NT2/D1 (cell line): ENCODE measurements around the gene PIP5K1C.

Source experiments
- DNase-seq: peaks from one replicate; pipeline ENCODE4 v3.0.0-alpha.2; 2011; ENCODE audit warnings: low read depth, low spot score
- H3K27me3 ChIP-seq: 2 replicates; pipeline ENCODE4 v1.6.0; 2011; ENCODE audit warnings: mild to moderate bottlenecking; ENCODE audit not compliant: insufficient read length, insufficient read depth
- H3K36me3 ChIP-seq: 2 replicates; pipeline ENCODE4 v1.6.1; 2011; ENCODE audit warnings: mild to moderate bottlenecking, low read length, mixed read lengths; ENCODE audit not compliant: insufficient read depth, insufficient read length
- H3K4me1 ChIP-seq: 2 replicates; pipeline ENCODE4 v1.5.1; 2011; ENCODE audit not compliant: insufficient read depth, insufficient read length
- H3K4me3 ChIP-seq: 2 replicates; pipeline ENCODE4 v1.5.1; 2011; ENCODE audit warnings: low read depth; ENCODE audit not compliant: insufficient read length
- H3K9ac ChIP-seq: 2 replicates; pipeline ENCODE4 v1.6.0; 2011; ENCODE audit warnings: low read depth; ENCODE audit not compliant: insufficient read length
- H3K9me3 ChIP-seq: 2 replicates; pipeline ENCODE4 v1.5.1; 2011; ENCODE audit warnings: mild to moderate bottlenecking, low read length; ENCODE audit not compliant: insufficient read depth
- SUZ12 ChIP-seq: IDR thresholded peaks from 2 replicates; pipeline ENCODE4 v1.6.1; 2011; ENCODE audit not compliant: insufficient read length, insufficient read depth; ENCODE audit errors: extremely low read depth
- YY1 ChIP-seq: IDR thresholded peaks from 2 replicates; pipeline ENCODE4 v1.6.1; 2011; ENCODE audit not compliant: insufficient read length, insufficient read depth
- ZNF274 ChIP-seq: IDR thresholded peaks from 2 replicates; pipeline ENCODE4 v1.6.1; 2011; ENCODE audit warnings: mild to moderate bottlenecking, low read depth, low read length

PIP5K1C gene

GRCh38 chr19:3658870-3659745 lies 41.2 kb downstream of the PIP5K1C start:
- no peaks in the 10 kb centered on the region for H3K27me3 ChIP-seq
- no peaks in the 10 kb centered on the region for H3K4me1 ChIP-seq
- TF ChIP-seq SUZ12 (no peak), YY1 (no peak), ZNF274 (no peak)
- no peak overlapping the region for H3K4me3 ChIP-seq
- no peak overlapping the region for H3K9ac ChIP-seq
- no peak for DNase-seq
- H3K36me3 ChIP-seq = peaks cover 86% of the 10 kb centered on the region
- H3K9me3 ChIP-seq = no peaks in the 10 kb centered on the region

GRCh38 chr19:3658004-3658869 lies 42.0 kb downstream of the PIP5K1C start:
- peaks cover 86% of the 10 kb centered on the region for H3K36me3 ChIP-seq
- TF ChIP-seq YY1 = no peak
- no peak for TF ChIP-seq SUZ12
- no peak for TF ChIP-seq ZNF274
- H3K4me3 ChIP-seq = no peak overlapping the region
- no peaks in the 10 kb centered on the region for H3K9me3 ChIP-seq
- no peak for DNase-seq
- H3K27me3 ChIP-seq = no peaks in the 10 kb centered on the region
- H3K9ac ChIP-seq = no peak overlapping the region
- H3K4me1 ChIP-seq = no peaks in the 10 kb centered on the region

GRCh38 chr19:3657395-3657769 lies 42.9 kb downstream of the PIP5K1C start:
- no peaks in the 10 kb centered on the region for H3K9me3 ChIP-seq
- H3K4me1 ChIP-seq = no peaks in the 10 kb centered on the region
- H3K27me3 ChIP-seq = no peaks in the 10 kb centered on the region
- TF ChIP-seq ZNF274 = no peak
- TF ChIP-seq YY1 = no peak
- TF ChIP-seq SUZ12 = no peak
- no peak overlapping the region for H3K9ac ChIP-seq
- H3K4me3 ChIP-seq = no peak overlapping the region
- DNase-seq = no peak
- peaks cover 88% of the 10 kb centered on the region for H3K36me3 ChIP-seq

- Histone ChIP-seq H3K4me1 (no peaks in the 10 kb centered on the region), H3K36me3 (peaks cover 88% of the 10 kb centered on the region), H3K27me3 (no peaks in the 10 kb centered on the region), H3K9me3 (no peaks in the 10 kb centered on the region), H3K4me3 (no peak overlapping the region), H3K9ac (no peak overlapping the region)
- TF ChIP-seq YY1 = no peak
- no peak for TF ChIP-seq SUZ12
- TF ChIP-seq ZNF274 = no peak
- no peak for DNase-seq
Observed at GRCh38 chr19:3656747-3657394, 43.4 kb downstream of the PIP5K1C start.

GRCh38 chr19:3656073-3656746 lies 44.1 kb downstream of the PIP5K1C start:
- TF ChIP-seq ZNF274 (no peak), SUZ12 (no peak), YY1 (no peak)
- peaks cover 88% of the 10 kb centered on the region for H3K36me3 ChIP-seq
- H3K9ac ChIP-seq = no peak overlapping the region
- no peaks in the 10 kb centered on the region for H3K9me3 ChIP-seq
- H3K4me3 ChIP-seq = no peak overlapping the region
- no peaks in the 10 kb centered on the region for H3K4me1 ChIP-seq
- DNase-seq = no peak
- H3K27me3 ChIP-seq = no peaks in the 10 kb centered on the region

- Histone ChIP-seq H3K9ac (no peak overlapping the region), H3K4me1 (no peaks in the 10 kb centered on the region), H3K4me3 (no peak overlapping the region), H3K36me3 (peaks cover 85% of the 10 kb centered on the region), H3K9me3 (no peaks in the 10 kb centered on the region), H3K27me3 (no peaks in the 10 kb centered on the region)
- TF ChIP-seq YY1 = no peak
- no peak for TF ChIP-seq ZNF274
- no peak for TF ChIP-seq SUZ12
- no peak for DNase-seq
Observed at GRCh38 chr19:3655402-3656072, 44.7 kb downstream of the PIP5K1C start.
